Liver (tissue), 3 donors: Measurements from ENCODE around the gene LAMB2.

Experiments
- GABPA ChIP-seq, 2 donors: IDR thresholded peaks in 1 of 2; conservative IDR thresholded peaks in 1 of 2; 2 replicates each; pipeline ENCODE4 v1.6.1; 2016; ENCODE audit warnings: antibody characterized with exemption in 2 of 2, mild to moderate bottlenecking in 1 of 2, moderate library complexity in 1 of 2
- RXRA ChIP-seq, 2 donors: IDR thresholded peaks; 2 replicates each; pipeline ENCODE4 v1.6.1; 2017 to 2018; ENCODE audit warnings: antibody characterized with exemption in 2 of 2, mild to moderate bottlenecking in 1 of 2
- YY1 ChIP-seq: IDR thresholded peaks from 2 replicates; pipeline ENCODE4 v1.6.1; 2016; ENCODE audit warnings: antibody characterized with exemption, mild to moderate bottlenecking
- TF ChIP-seq, protein P1 (sequence below): fragments of 150-350 bp; IDR thresholded peaks from 2 replicates; pipeline ENCODE4 v1.5.1; 2017; ENCODE audit warnings: improper control_type of control experiment, low read depth, low read length; ENCODE audit not compliant: missing input control
- donor health status: healthy.
- donor health status: healthy.

DNA sequence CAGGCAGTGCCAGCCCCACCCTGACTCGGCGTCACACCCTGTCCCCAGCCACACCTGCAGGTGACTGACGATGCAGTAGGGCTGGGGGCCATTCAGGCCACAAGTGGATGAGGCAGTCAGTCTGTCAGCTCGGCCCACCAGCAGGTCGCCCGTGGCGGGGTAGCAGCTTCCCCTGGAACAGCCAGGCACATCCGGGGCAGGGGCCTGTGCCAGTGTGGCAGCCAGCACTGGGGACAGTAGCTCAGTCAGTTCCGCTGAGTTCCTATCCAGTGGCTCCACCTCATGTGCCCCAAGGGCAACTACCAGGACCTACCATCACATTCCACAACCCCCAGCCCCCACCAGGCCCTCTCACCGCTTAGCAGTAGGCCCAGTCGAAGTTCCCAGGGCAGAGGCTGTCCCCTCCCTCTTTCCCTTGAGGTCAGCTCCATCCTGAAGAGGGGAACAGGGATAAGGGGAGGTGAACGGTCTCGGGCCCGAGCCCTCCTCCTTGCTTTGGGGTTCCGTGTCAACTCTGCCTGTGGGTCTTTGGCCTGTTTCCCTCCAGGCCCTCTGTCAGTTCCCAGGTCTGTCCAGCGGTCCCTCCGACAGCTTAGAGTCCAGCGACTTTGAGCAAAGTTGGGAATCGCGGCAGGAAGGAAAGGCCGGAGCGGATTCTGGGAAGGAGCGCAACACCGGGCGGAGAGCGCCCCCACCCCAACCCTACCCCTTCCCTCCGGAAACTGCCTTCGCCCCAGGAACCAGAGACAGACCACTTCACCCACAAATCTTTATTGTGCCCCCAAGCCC lies at the start of gene LAMB2:
- TF ChIP-seq GABPA (IDR thresholded peaks at IDR 0.05 in 1 of 2, conservative IDR thresholded peaks at IDR 0.05 in 1 of 2) (peak in 1 of 2 donors; percentile 39), YY1 (no peak), RXRA (IDR thresholded peaks at IDR 0.05) (peak in 1 of 2 donors; percentile 8)
- TF ChIP-seq, protein P1, sequence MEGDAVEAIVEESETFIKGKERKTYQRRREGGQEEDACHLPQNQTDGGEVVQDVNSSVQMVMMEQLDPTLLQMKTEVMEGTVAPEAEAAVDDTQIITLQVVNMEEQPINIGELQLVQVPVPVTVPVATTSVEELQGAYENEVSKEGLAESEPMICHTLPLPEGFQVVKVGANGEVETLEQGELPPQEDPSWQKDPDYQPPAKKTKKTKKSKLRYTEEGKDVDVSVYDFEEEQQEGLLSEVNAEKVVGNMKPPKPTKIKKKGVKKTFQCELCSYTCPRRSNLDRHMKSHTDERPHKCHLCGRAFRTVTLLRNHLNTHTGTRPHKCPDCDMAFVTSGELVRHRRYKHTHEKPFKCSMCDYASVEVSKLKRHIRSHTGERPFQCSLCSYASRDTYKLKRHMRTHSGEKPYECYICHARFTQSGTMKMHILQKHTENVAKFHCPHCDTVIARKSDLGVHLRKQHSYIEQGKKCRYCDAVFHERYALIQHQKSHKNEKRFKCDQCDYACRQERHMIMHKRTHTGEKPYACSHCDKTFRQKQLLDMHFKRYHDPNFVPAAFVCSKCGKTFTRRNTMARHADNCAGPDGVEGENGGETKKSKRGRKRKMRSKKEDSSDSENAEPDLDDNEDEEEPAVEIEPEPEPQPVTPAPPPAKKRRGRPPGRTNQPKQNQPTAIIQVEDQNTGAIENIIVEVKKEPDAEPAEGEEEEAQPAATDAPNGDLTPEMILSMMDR, result no peak
